HG03575 (cell line): ENCODE measurements around the gene CEP89.
"Not testable (repeated sequence)": the region's sequence is repeated elsewhere in the genome, so short reads cannot be mapped to it uniquely, and the experiment has no call there.

Experiments used
- ATAC-seq: cut with Tn5 transposase; IDR thresholded peaks from one replicate; pipeline ENCODE4 v1.9.1; 2021; ENCODE audit not compliant: unreplicated experiment, insufficient number of reproducible peaks, low FRiP score; ENCODE audit errors: extremely low read depth

Gene CEP89

DNA sequence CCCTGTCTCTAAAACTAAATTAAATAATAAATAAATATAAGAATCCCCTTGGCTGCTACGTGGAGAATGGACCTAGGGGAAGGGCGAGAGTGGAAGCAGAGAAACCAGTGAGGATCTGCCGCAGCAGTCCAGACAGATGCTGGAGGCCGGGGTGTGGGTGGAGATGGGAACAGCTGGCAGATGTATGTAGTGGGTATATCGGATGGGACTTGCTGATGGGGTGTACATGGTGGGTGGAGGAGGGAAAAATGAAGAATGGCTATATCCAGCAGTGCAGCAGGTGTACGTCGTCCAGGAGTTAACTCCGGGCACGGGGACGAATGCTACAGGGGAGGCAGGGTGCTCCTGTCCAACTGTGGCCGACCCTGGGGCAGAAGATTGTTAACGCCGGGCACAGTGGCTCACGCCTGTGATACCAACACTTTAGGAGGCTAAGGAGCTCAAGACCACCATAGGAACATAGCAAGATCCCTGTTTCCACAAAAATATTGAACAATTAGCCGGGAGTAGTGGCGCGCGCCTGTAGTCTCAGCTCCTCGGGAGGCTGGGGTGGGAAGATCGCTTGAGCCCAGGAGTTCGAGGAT lies 654 bp downstream of the CEP89 start:
- ATAC-seq = no peak

DNA sequence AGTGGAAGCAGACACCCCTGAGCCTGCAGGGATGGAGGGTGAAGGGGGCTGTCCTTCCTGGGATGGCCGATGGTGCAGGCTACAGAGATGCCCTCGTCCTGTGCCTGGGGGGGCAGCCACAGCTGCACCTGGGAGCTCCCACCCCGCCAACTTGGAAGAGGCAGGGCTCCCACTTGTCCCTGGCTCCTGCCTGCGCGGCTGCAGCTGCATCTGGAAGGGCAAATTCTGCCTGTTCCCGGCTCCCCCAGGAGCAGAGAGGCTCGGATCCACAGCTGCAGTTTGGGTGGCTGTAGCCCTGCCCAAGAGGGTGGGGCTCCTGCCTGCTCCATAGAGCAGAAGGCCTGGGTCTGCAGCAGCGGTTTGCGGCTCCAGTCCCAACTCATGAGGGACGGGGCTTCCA lies 2.2 kb downstream of the CEP89 start:
- ATAC-seq = no peak

GRCh38 chr19:32966750-32967149 lies 5.0 kb downstream of the CEP89 start:
- ATAC-seq = no peak

DNA sequence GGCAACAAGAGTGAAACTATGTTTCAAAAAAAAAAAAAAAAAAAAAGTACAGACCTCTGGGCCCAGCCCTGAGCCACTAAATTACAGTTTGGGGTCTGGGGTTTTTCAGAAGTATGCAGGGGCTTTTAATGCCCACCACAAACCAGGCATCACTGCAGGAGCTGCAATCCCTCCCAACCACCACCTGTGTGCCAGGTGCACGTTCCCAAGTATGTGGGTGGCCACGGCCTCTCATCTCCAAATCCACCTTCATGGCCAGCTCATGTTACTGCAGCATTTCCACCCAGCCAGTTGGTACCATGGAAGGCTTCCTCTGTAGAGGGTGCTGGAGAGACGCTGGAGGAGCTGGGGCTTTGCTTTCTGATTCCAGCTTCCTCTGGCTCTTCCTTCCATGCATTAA lies 26.5 kb downstream of the CEP89 start:
- no peak for ATAC-seq

DNA sequence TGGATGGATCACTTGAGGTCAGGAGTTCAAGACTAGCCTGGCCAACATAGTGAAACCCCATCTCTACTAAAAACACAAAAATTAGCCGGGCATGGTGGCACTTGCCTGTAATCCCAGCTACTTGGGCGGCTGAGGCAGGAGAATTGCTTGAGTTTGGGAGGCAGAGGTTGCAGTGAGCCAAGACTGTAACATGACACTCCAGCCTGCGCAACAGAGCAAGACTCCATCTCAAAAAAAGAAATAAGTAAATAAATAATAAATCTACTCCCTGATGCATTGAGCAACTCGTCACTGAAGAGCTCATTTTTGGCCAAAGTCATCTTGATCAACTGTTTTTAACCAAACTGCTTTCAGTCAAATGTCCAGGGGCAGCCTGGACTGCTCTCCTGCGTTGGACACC lies 30.5 kb downstream of the CEP89 start:
- not testable (repeated sequence) for ATAC-seq

DNA sequence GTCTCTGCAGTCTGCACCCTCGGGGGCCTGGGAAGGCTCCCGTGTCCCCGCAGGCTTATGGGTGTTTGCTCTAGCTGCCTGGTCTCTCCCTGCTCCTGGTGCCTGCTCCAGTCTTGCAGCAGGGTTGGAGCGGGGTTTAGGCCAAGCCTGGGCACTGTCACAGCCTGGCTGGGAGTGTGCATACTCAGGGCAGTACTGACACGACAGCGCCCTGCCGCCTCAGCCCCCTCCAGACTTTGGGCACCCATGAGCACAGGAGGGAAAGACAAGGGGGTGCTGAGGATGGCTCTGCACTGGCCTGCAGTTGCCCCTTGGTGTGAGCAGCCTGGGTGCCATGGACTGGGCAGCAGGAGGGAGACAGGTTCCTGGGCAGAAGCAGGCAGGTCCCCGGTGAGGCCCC lies 35.7 kb downstream of the CEP89 start:
- ATAC-seq = no peak

- ATAC-seq = no peak
These were observed 36.1 kb downstream of the CEP89 start for GRCh38 chr19:32935629-32936028.

DNA sequence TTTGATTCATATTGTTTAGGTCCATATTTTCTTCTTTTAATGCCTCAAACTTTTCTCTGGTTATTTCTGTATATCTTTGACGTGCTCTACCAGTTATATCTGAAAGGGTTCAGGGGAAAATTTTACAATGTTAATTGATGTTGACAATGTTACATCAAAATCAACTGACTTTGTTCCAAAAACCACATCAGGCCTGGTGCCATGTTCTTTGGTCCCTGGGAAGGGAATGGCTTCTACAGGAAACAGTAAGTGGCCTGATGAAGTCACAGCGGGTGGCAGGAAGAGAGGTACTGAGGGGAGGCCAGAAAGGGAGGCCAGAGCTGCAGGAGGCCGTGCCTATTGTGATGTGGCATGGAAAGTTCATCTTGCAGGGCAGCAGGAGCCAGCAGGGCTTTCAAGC lies 38.2 kb downstream of the CEP89 start:
- no peak for ATAC-seq

DNA sequence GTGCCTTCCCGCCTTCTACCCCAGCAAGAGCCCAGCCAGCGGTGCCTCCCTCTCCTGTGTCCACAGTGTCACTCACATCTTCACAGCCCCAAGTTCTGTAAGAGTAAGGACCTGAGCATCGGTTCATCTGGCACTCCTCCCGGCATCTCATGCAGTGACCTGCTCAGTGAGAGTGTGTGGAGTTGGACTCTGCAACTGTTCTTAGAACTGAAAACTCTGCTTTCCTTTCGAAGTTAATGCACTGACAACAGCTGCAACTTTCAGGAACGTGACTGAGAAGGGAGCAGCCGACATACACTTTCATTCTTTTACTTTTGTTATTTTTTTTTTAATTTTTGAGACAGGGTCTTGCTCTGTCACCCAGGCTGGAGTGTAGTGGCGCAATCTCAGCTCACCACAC lies 41.2 kb downstream of the CEP89 start:
- ATAC-seq = no peak

- ATAC-seq = no peak
These were observed 43.0 kb downstream of the CEP89 start for GRCh38 chr19:32928806-32929205.

- no peak for ATAC-seq
These were observed 47.6 kb downstream of the CEP89 start for GRCh38 chr19:32924200-32924599.

GRCh38 chr19:32921624-32922023 lies 50.1 kb downstream of the CEP89 start:
- no peak for ATAC-seq

- no peak for ATAC-seq
These were observed 52.4 kb downstream of the CEP89 start for GRCh38 chr19:32919365-32919764.

DNA sequence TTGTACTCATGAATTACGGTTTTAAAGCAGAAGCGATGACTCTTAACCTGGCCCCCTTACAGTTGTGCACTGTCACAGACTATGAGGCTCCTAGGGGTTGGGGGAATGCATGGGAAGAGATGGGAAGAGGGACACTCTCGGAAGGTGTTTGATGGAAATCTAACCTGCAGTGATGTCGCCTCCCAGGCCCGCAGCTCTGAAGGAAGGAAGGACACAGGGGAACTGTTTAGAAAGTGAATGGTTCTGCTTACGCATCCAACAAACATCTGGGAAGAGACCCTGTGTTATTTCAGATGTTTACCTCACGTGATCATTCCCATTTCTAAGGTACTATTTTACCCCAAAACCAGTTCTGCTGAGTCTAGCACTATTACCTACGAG lies 54.2 kb downstream of the CEP89 start:
- no peak for ATAC-seq

DNA sequence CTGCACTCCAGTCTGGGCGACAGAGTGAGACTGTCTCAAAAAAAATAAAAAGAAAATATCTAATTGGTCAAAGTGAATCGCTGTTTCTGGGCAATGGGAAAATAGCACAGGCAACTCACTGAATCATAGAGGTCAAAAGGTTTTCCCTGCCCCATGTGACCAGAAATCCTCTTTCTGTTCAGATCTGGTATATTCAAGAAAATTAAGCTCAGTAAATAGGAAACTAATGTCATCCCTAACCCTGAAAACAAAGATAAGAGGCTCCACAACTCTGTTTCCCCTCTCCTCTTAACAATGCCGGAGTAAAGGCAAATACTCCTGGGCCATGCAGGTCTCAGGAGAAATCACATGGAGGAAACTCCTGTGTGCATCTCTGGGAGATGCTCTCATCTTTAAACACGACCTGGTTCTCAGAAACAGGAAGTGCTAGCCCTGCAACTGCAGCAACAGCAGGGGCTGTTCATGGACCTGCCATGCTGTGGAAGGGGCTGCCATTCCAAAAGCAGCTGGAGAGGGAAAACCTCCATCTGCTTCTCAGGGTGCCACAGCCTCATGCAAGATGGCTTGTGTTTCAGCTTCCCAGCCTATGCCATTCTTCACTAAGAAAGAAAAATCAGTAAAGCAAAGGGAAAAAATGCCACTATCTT lies 54.7 kb downstream of the CEP89 start:
- no peak for ATAC-seq

DNA sequence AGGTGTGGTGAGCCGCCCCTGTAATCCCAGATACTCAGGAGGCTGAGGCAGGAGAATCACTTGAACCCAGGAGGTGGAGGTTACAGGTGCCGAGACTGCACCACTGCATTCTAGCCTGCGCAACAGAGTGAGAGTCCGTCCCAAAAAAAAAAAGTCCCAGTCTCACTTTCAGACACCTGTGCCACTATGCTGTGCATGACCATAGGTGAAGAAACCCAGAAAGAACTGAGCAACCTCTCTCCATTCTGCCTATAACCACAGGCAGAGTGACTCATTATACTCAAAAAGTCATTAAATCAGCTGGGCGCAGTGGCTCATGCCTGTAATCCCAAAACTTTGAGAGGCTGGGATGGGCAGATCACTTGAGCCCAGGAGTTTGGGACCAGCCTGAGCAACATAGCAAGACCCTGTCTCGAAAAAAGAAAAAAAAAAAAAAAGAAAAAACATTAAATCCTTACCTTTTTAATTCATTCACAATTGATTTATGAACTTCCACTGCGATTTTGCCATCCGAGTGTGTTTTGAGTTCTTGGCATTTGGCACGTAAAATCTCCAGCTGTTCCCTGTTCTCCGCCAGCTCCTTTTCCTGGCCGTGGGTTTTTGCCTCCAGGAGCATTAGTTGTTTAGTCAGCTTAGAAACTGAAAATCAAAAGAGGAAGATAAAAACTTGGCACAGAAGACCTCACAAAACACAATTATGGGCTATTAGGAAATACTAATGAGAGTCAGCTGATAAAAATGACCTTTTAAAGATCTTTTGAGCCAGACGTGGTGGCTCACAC lies 56.7 kb downstream of the CEP89 start:
- no peak for ATAC-seq

DNA sequence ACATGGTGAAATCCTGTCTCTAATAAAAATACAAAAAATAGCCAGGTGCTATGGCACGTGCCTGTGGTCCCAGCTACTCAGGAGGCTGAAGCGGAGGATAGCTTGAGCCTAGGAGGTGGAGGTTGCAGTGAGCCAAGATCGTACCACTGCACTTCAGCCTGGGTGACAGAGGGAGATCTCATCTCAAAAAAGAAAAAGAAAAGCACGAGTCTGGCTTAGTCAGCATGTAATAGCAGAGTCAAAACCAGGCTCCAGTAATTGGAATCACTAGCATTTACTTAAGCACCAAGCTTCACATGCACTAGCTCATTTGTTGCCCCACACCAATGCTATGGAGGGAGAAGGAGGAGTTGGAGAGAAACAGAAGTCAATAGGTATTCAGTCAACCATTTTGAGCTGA lies 60.3 kb downstream of the CEP89 start:
- ATAC-seq = no peak

- no peak for ATAC-seq
These were observed 60.9 kb downstream of the CEP89 start for GRCh38 chr19:32910874-32911273.

- no peak for ATAC-seq
These were observed 61.7 kb downstream of the CEP89 start for GRCh38 chr19:32910094-32910493.

- ATAC-seq = no peak
These were observed 62.5 kb downstream of the CEP89 start for GRCh38 chr19:32909257-32909656.
